ENCODE measurements around the gene CFAP20. TPM values are rescaled to one million over a fixed set of nuclear protein-coding genes. Genes with fewer than 3 reads are reported as not detected.

CFAP20 gene
- total RNA-seq, 4 donors from 2014 or later = 23.7 to 88.8 (median 59.2) TPM

DNA sequence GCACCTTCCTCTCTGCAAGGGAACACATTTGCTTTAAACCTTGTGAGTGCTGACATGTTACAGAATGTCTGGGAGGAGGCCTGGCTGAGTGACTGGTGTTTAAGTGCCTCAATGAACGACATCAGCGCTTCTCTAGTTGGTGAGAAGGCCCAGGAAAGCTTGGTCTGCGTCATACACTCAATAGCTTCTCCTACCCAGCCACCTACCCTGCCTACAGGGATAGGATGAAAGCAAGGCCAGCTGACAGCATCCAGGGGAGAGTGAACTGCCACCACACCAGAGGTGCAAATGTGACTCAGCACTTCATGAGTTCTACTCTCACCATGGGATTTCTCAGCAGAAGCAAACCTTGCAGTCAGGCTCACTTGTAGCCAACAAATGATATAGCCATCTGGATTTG lies 31.7 kb upstream of the CFAP20 start:
- H3K4me3 ChIP-seq = no peak overlapping the region
- no peak overlapping the region for H3K27ac ChIP-seq
- H3K27me3 ChIP-seq = no peaks in the 10 kb centered on the region
- no peak for DNase-seq
- no peaks in the 10 kb centered on the region for H3K9me3 ChIP-seq
- TF ChIP-seq POLR2A (IDR thresholded peaks at IDR 0.05) = no peak
- TF ChIP-seq, protein P1, sequence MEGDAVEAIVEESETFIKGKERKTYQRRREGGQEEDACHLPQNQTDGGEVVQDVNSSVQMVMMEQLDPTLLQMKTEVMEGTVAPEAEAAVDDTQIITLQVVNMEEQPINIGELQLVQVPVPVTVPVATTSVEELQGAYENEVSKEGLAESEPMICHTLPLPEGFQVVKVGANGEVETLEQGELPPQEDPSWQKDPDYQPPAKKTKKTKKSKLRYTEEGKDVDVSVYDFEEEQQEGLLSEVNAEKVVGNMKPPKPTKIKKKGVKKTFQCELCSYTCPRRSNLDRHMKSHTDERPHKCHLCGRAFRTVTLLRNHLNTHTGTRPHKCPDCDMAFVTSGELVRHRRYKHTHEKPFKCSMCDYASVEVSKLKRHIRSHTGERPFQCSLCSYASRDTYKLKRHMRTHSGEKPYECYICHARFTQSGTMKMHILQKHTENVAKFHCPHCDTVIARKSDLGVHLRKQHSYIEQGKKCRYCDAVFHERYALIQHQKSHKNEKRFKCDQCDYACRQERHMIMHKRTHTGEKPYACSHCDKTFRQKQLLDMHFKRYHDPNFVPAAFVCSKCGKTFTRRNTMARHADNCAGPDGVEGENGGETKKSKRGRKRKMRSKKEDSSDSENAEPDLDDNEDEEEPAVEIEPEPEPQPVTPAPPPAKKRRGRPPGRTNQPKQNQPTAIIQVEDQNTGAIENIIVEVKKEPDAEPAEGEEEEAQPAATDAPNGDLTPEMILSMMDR (IDR thresholded peaks at IDR 0.05) = no peak
- H3K4me1 ChIP-seq = no peaks in the 10 kb centered on the region
- intact Hi-C loops (cut with DNase I; ENCODE audit: low total_unique reads) = no loop called here
- H3K36me3 ChIP-seq = no peaks in the 10 kb centered on the region

GRCh38 chr16:58158725-58159124 lies 29.5 kb upstream of the CFAP20 start:
- Histone ChIP-seq H3K9me3 (no peaks in the 10 kb centered on the region), H3K4me3 (no peak overlapping the region), H3K27me3 (no peaks in the 10 kb centered on the region), H3K36me3 (no peaks in the 10 kb centered on the region), H3K4me1 (no peaks in the 10 kb centered on the region), H3K27ac (no peak overlapping the region)
- intact Hi-C loops (cut with DNase I; ENCODE audit: low total_unique reads) = no loop called here
- no peak for TF ChIP-seq POLR2A (IDR thresholded peaks at IDR 0.05)
- TF ChIP-seq, protein P1 (IDR thresholded peaks at IDR 0.05) = no peak
- no peak for DNase-seq

- intact Hi-C loops (cut with DNase I; ENCODE audit: low total_unique reads) = no loop called here
- no peak overlapping the region for H3K27ac ChIP-seq
- H3K9me3 ChIP-seq = no peaks in the 10 kb centered on the region
- no peaks in the 10 kb centered on the region for H3K36me3 ChIP-seq
- H3K27me3 ChIP-seq = no peaks in the 10 kb centered on the region
- no peak overlapping the region for H3K4me3 ChIP-seq
- no peak for TF ChIP-seq POLR2A (IDR thresholded peaks at IDR 0.05)
- TF ChIP-seq, protein P1 (IDR thresholded peaks at IDR 0.05) = no peak
- H3K4me1 ChIP-seq = no peaks in the 10 kb centered on the region
- DNase-seq = no peak
These were observed 28.9 kb upstream of the CFAP20 start for GRCh38 chr16:58157951-58158540.

- no peak overlapping the region for H3K27ac ChIP-seq
- no peaks in the 10 kb centered on the region for H3K36me3 ChIP-seq
- no peaks in the 10 kb centered on the region for H3K4me1 ChIP-seq
- DNase-seq = no peak
- TF ChIP-seq, protein P1 (IDR thresholded peaks at IDR 0.05) = no peak
- TF ChIP-seq POLR2A (IDR thresholded peaks at IDR 0.05) = no peak
- no peaks in the 10 kb centered on the region for H3K27me3 ChIP-seq
- no peaks in the 10 kb centered on the region for H3K9me3 ChIP-seq
- intact Hi-C loops (cut with DNase I; ENCODE audit: low total_unique reads) = no loop called here
- no peak overlapping the region for H3K4me3 ChIP-seq
These were observed 28.1 kb upstream of the CFAP20 start for GRCh38 chr16:58157239-58157638.

GRCh38 chr16:58155839-58156238 lies 26.7 kb upstream of the CFAP20 start:
- Histone ChIP-seq H3K27me3 (no peaks in the 10 kb centered on the region), H3K27ac (no peak overlapping the region), H3K4me1 (no peaks in the 10 kb centered on the region), H3K9me3 (no peaks in the 10 kb centered on the region), H3K4me3 (no peak overlapping the region), H3K36me3 (no peaks in the 10 kb centered on the region)
- TF ChIP-seq, protein P1 (IDR thresholded peaks at IDR 0.05) = no peak
- no peak for TF ChIP-seq POLR2A (IDR thresholded peaks at IDR 0.05)
- intact Hi-C loops (cut with DNase I; ENCODE audit: low total_unique reads) = no loop called here
- no peak for DNase-seq
